Measurements from ENCODE around the gene AKNAD1. TPM values are rescaled to one million over a fixed set of nuclear protein-coding genes. Genes with fewer than 3 reads are reported as not detected.

Gene AKNAD1
- polyA plus RNA-seq, 1 of the 3 experiments (the other 2 are of a cell fraction) = 0.71 TPM

- H3K9ac ChIP-seq = no peak overlapping the region
- no peak overlapping the region for H3K4me2 ChIP-seq
- CTCF ChIA-PET = no interaction called here
- TF ChIP-seq RCOR1 (IDR thresholded peaks at IDR 0.05; ENCODE audit: low read length) (no peak), TAF1 (IDR thresholded peaks at IDR 0.05; ENCODE audit: borderline replicate concordance, low read depth, low read length) (no peak), CTCF (IDR thresholded peaks at IDR 0.05) (no peak), USF2 (IDR thresholded peaks at IDR 0.05; ENCODE audit: borderline replicate concordance, low read depth, low read length) (no peak), JUND (IDR thresholded peaks at IDR 0.05) (no peak), GABPA (IDR thresholded peaks at IDR 0.05; ENCODE audit: low read depth) (no peak), NFIC (IDR thresholded peaks at IDR 0.05; ENCODE audit: borderline replicate concordance) (no peak), POLR2AphosphoS5 (IDR thresholded peaks at IDR 0.05; ENCODE audit: low read depth, low read length) (no peak), GATA2 (CRISPR knock-in tag; IDR thresholded peaks at IDR 0.05) (no peak), EP300 (IDR thresholded peaks at IDR 0.05; ENCODE audit: borderline replicate concordance in 1 of 2, low read depth in 1 of 2, low read length in 1 of 2) (no peak), USF1 (IDR thresholded peaks at IDR 0.05; ENCODE audit: borderline replicate concordance, low read depth) (no peak), MXI1 (IDR thresholded peaks at IDR 0.05; ENCODE audit: low read depth, low read length) (no peak), REST (IDR thresholded peaks at IDR 0.05; ENCODE audit: low read depth, low read length) (no peak)
- H3K4me3 ChIP-seq (ENCODE audit: low read depth in 2 of 2, low read length in 1 of 2) = no peak overlapping the region
- H3K4me1 ChIP-seq (ENCODE audit: control insufficient read depth in 1 of 2, insufficient read depth in 2 of 2, low read depth in 1 of 2, low read length in 1 of 2) = no peaks in the 10 kb centered on the region
- no peak overlapping the region for H2AFZ ChIP-seq (ENCODE audit: low read depth)
- POLR2A ChIA-PET = no interaction called here
- H4K20me1 ChIP-seq (ENCODE audit: insufficient read depth) = no peaks in the 10 kb centered on the region
- peaks cover 3% of the 10 kb centered on the region for H3F3A ChIP-seq (replicated peaks; ENCODE audit: insufficient read depth)
- H3K9me3 ChIP-seq = no peaks in the 10 kb centered on the region
- H3K36me3 ChIP-seq (replicated peaks in 1 of 2; ENCODE audit: control insufficient read depth in 1 of 2, insufficient read depth in 2 of 2, low read length in 1 of 2) = peaks cover 73 to 87% of the 10 kb centered on the region in 2 experiments
- no peaks in the 10 kb centered on the region for H3K27me3 ChIP-seq (ENCODE audit: insufficient read depth)
- H3K79me2 ChIP-seq (ENCODE audit: insufficient read depth) = no peaks in the 10 kb centered on the region
- H3K27ac ChIP-seq (ENCODE audit: low read depth in 2 of 2, low read length in 1 of 2) = no peak overlapping the region
- H3K9me2 ChIP-seq = no peaks in the 10 kb centered on the region
- no peak for DNase-seq
Measured at GRCh38 chr1:108777839-108778238, 79.1 kb downstream of the AKNAD1 start.
